Esophagus squamous epithelium (tissue), 5 donors: ENCODE results near the gene FAM118A. TPM values are rescaled to one million over a fixed set of nuclear protein-coding genes. Genes with fewer than 3 reads are reported as not detected.

Experiments
- DNase-seq: peaks from one replicate; lab custom pipeline; 2025; lab: John Stamatoyannopoulos, UW
- H3K27ac ChIP-seq, 4 donors: fragments of 200-600 bp; sonication (generic); one replicate each; pipeline ENCODE4 v1.5.1; 2016 to 2019; ENCODE audit warnings: mild to moderate bottlenecking in 1 of 4
- H3K27me3 ChIP-seq, 4 donors: fragments of 200-600 bp; sonication (generic); 1 replicate in 3 of 4; 2 replicates in 1 of 4; pipeline versions ENCODE4 v1.5.1 to v1.6.0; 2017 to 2021; ENCODE audit warnings: antibody characterized with exemption in 1 of 4
- H3K36me3 ChIP-seq, 3 donors: fragments of 200-600 bp; sonication (generic); one replicate each; pipeline ENCODE4 v1.5.1; 2016 to 2019
- H3K4me1 ChIP-seq, 3 donors: fragments of 200-600 bp; sonication (generic); one replicate each; pipeline ENCODE4 v1.5.1; 2017 to 2019
- H3K4me3 ChIP-seq, 4 donors: fragments of 200-600 bp; sonication (generic); 1 replicate in 3 of 4; 2 replicates in 1 of 4; pipeline ENCODE4 v1.5.1; 2016 to 2019; ENCODE audit warnings: mild to moderate bottlenecking in 2 of 4, moderate library complexity in 1 of 4
- H3K9me3 ChIP-seq, 3 donors: fragments of 200-600 bp; sonication (generic); one replicate each; pipeline ENCODE4 v1.5.1; 2016 to 2019
- CTCF ChIP-seq, 6 experiments: fragments of 450-650 bp in 4 of 6; fragments of 200-600 bp in 2 of 6; sonication (generic) in 2 of 6; IDR thresholded peaks; one replicate each; pipeline ENCODE4 v1.5.1; 2016 to 2019; ENCODE audit warnings: antibody characterized with exemption in 6 of 6, mild to moderate bottlenecking in 4 of 6, moderate library complexity in 4 of 6
- POLR2A ChIP-seq, 4 donors: fragments of 450-650 bp; IDR thresholded peaks; one replicate each; pipeline ENCODE4 v1.6.1; 2017; ENCODE audit warnings: antibody characterized with exemption in 4 of 4, mild to moderate bottlenecking in 4 of 4, moderate library complexity in 3 of 4
- WGBS, 2 donors: methylation state at CpG; one replicate each; pipeline ENCODE4 v1.1.5; 2018; 5-methylcytosine and 5-hydroxymethylcytosine counted together
- intact Hi-C: fragments of 100-400 bp; cut with DNase I; formaldehyde crosslinking; loops from one replicate; pipeline ENCODE4 v1.15.0; 2022
- total RNA-seq, 4 donors: library from RNA; depleted of rRNA; stranded (reverse); fragments of >200 nt; gene quantifications; one replicate each; pipeline ENCODE4 v1.1.0, GENCODE V29; 2016
- donor health status: DM: yes; HTN: yes; CAD: no.

Gene FAM118A
- total RNA-seq, 4 donors from 2014 or later: 12.5 to 95.4 (median 18.8) TPM

- Histone ChIP-seq H3K27me3 (peaks cover 0 to 21% (median 0%) of the 10 kb centered on the region in 4 donors), H3K4me1 (peaks cover 6 to 42% (median 14%) of the 10 kb centered on the region in 3 donors), H3K9me3 (no peaks in the 10 kb centered on the region), H3K36me3 (no peaks in the 10 kb centered on the region), H3K27ac (peak overlapping the region in 2 of 4 donors; percentile 57 to 77), H3K4me3 (no peak overlapping the region)
- 63 to 73% methylated on average over 3 of the region's 3 CpGs for WGBS, 2 donors
- no peak for DNase-seq
- no peak for TF ChIP-seq POLR2A (IDR thresholded peaks at IDR 0.05)
- no peak for TF ChIP-seq CTCF (IDR thresholded peaks at IDR 0.05)
- intact Hi-C loops: no loop called here
Measured at GRCh38 chr22:45281010-45281409, 28.7 kb upstream of the FAM118A start.

GRCh38 chr22:45284705-45285262 is 24.9 kb upstream of the FAM118A start, which contains the start of gene UPK3A:
TSS of gene UPK3A (plus strand) at chr22:45284949. CDS start at chr22:45285014, 65 bp downstream.
- Histone ChIP-seq H3K36me3 (no peaks in the 10 kb centered on the region), H3K27ac (peak within 1 kb of the TSS in 1 of 4 donors; percentile 17), H3K27me3 (peaks cover 0 to 24% (median 0%) of the 10 kb centered on the region in 4 donors), H3K9me3 (no peaks in the 10 kb centered on the region), H3K4me1 (peaks cover 6 to 28% (median 10%) of the 10 kb centered on the region in 3 donors), H3K4me3 (peak within 1 kb of the TSS; percentile 2 to 58 (median 21))
- WGBS, 2 donors: 30 to 48% methylated on average over 3 to 9 of the region's 46 CpGs
- DNase-seq: no peak
- no peak for TF ChIP-seq CTCF (IDR thresholded peaks at IDR 0.05)
- no peak for TF ChIP-seq POLR2A (IDR thresholded peaks at IDR 0.05)
- intact Hi-C loops: no loop called here

- WGBS, 2 donors: 58 to 70% methylated on average over 12 of the region's 16 CpGs
- H3K4me3 ChIP-seq: peak overlapping the region in 2 of 4 donors; percentile 37 to 58
- H3K27ac ChIP-seq: peak overlapping the region in 1 of 4 donors; percentile 17
- H3K36me3 ChIP-seq: no peaks in the 10 kb centered on the region
- TF ChIP-seq CTCF (IDR thresholded peaks at IDR 0.05) (no peak), POLR2A (IDR thresholded peaks at IDR 0.05) (no peak)
- intact Hi-C loops: no loop called here
- H3K27me3 ChIP-seq: peaks cover 0 to 24% (median 0%) of the 10 kb centered on the region in 4 donors
- H3K9me3 ChIP-seq: no peaks in the 10 kb centered on the region
- peaks cover 6 to 27% (median 11%) of the 10 kb centered on the region in 3 donors for H3K4me1 ChIP-seq
- no peak for DNase-seq
Measured at GRCh38 chr22:45285263-45286058, 24.3 kb upstream of the FAM118A start.

- H3K27me3 ChIP-seq: peaks cover 0 to 24% (median 0%) of the 10 kb centered on the region in 4 donors
- no peaks in the 10 kb centered on the region for H3K9me3 ChIP-seq
- intact Hi-C loops: no loop called here
- WGBS, 2 donors: 91 to 100% methylated on average over 1 to 5 of the region's 12 CpGs
- no peaks in the 10 kb centered on the region for H3K36me3 ChIP-seq
- TF ChIP-seq POLR2A (IDR thresholded peaks at IDR 0.05) (no peak), CTCF (IDR thresholded peaks at IDR 0.05) (no peak)
- no peak overlapping the region for H3K27ac ChIP-seq
- peaks cover 6 to 28% (median 11%) of the 10 kb centered on the region in 3 donors for H3K4me1 ChIP-seq
- no peak for DNase-seq
- H3K4me3 ChIP-seq: no peak overlapping the region
Measured at GRCh38 chr22:45286854-45287551, 22.7 kb upstream of the FAM118A start.
